MM.1S (cell line): ENCODE measurements around the gene THRSP.

Source experiments
- DNase-seq: peaks from one replicate; pipeline ENCODE4 v3.0.0-alpha.2; 2015
- H2AFZ ChIP-seq: fragments of 300-600 bp; sonication (generic); 2 replicates; pipeline ENCODE4 v1.6.0; 2016; ENCODE audit warnings: antibody characterized with exemption, low read length
- H3F3A ChIP-seq: fragments of 300-600 bp; sonication (generic); 2 replicates; pipeline ENCODE4 v1.6.1; 2016; ENCODE audit warnings: mild to moderate bottlenecking, antibody characterized with exemption, low read length, moderate library complexity, mixed read lengths; ENCODE audit not compliant: insufficient read depth
- H3K27ac ChIP-seq: fragments of 300-600 bp; sonication (generic); 2 replicates; pipeline ENCODE4 v1.5.1; 2016; ENCODE audit warnings: mild to moderate bottlenecking, low read length
- H3K27me3 ChIP-seq: fragments of 300-600 bp; sonication (generic); replicated peaks from 2 replicates; pipeline ENCODE4 v1.6.0; 2016; ENCODE audit warnings: low read length; ENCODE audit not compliant: insufficient read depth
- H3K36me3 ChIP-seq: fragments of 300-600 bp; sonication (generic); replicated peaks from 2 replicates; pipeline ENCODE4 v1.6.1; 2016; ENCODE audit warnings: mild to moderate bottlenecking, low read length, mixed read lengths; ENCODE audit not compliant: insufficient read depth
- H3K4me1 ChIP-seq: fragments of 300-600 bp; sonication (generic); 2 replicates; pipeline ENCODE4 v1.6.1; 2016; ENCODE audit warnings: low read length, mixed read lengths
- H3K4me2 ChIP-seq: fragments of 300-600 bp; sonication (generic); 2 replicates; pipeline ENCODE4 v1.6.0; 2016; ENCODE audit warnings: low read depth, low read length
- H3K4me3 ChIP-seq: fragments of 300-600 bp; sonication (generic); 2 replicates; pipeline ENCODE4 v1.5.1; 2016; ENCODE audit warnings: low read length, mixed read lengths
- H3K79me2 ChIP-seq: fragments of 300-600 bp; sonication (generic); 2 replicates; pipeline ENCODE4 v1.6.1; 2016; ENCODE audit warnings: mixed run types, low read length, mixed read lengths
- H3K9ac ChIP-seq: fragments of 300-600 bp; sonication (generic); 2 replicates; pipeline ENCODE4 v1.6.1; 2016; ENCODE audit warnings: low read length, mixed read lengths
- H3K9me2 ChIP-seq: fragments of 300-600 bp; sonication (generic); replicated peaks from 2 replicates; pipeline ENCODE4 v1.6.1; 2016; ENCODE audit warnings: mild to moderate bottlenecking, low read length, mixed read lengths; ENCODE audit not compliant: insufficient read depth
- H3K9me3 ChIP-seq: fragments of 300-600 bp; sonication (generic); replicated peaks from 2 replicates; pipeline ENCODE4 v1.6.1; 2016; ENCODE audit warnings: mild to moderate bottlenecking, low read length, mixed read lengths; ENCODE audit not compliant: insufficient read depth
- H4K20me1 ChIP-seq: fragments of 300-600 bp; sonication (generic); 2 replicates; pipeline ENCODE4 v1.6.1; 2016; ENCODE audit warnings: mild to moderate bottlenecking, low read length, moderate library complexity, mixed read lengths; ENCODE audit not compliant: insufficient read depth
- EZH2 ChIP-seq: fragments of 300-600 bp; sonication (generic); optimal IDR thresholded peaks from 2 replicates; pipeline ENCODE3; 2017; ENCODE audit warnings: low read depth, mild to moderate bottlenecking, antibody characterized with exemption, low read length, mixed read lengths
- EZH2phosphoT487 ChIP-seq: fragments of 300-600 bp; sonication (generic); IDR thresholded peaks from 2 replicates; pipeline ENCODE4 v1.6.1; 2018; ENCODE audit warnings: antibody characterized with exemption, low read length
- TF ChIP-seq, protein P1 (sequence below): fragments of 300-600 bp; sonication (generic); IDR thresholded peaks from 2 replicates; pipeline ENCODE4 v1.5.1; 2016; ENCODE audit warnings: antibody characterized with exemption, low read length, mixed read lengths

THRSP gene

DNA sequence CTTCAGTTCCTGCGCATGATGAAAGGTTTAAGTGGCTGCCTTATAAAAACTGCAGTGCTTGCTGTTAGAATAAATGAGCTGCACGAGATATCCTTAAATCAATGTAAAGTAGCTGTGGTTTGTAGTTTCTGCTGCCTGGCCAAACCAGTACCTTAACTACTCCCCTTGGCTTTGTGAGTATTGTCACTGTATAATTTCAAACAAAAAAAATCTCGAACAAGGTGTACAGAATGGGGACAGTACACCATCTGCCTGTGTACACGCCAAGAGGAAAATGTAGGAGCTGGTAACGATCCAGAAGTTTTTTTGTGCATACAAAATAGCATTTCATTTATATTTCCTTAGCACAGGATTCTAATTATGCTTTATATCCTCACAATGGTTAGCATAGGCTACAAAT is 36.6 kb downstream of the THRSP start:
- H3K4me2 ChIP-seq, result no peak overlapping the region
- no peaks in the 10 kb centered on the region for H3K4me1 ChIP-seq
- H3K27me3 ChIP-seq, result no peaks in the 10 kb centered on the region
- H3K27ac ChIP-seq, result no peak overlapping the region
- no peaks in the 10 kb centered on the region for H3K79me2 ChIP-seq
- H3K9me2 ChIP-seq, result no peaks in the 10 kb centered on the region
- no peaks in the 10 kb centered on the region for H3F3A ChIP-seq
- no peak overlapping the region for H3K9ac ChIP-seq
- TF ChIP-seq EZH2phosphoT487 (no peak), EZH2 (no peak)
- TF ChIP-seq, protein P1, sequence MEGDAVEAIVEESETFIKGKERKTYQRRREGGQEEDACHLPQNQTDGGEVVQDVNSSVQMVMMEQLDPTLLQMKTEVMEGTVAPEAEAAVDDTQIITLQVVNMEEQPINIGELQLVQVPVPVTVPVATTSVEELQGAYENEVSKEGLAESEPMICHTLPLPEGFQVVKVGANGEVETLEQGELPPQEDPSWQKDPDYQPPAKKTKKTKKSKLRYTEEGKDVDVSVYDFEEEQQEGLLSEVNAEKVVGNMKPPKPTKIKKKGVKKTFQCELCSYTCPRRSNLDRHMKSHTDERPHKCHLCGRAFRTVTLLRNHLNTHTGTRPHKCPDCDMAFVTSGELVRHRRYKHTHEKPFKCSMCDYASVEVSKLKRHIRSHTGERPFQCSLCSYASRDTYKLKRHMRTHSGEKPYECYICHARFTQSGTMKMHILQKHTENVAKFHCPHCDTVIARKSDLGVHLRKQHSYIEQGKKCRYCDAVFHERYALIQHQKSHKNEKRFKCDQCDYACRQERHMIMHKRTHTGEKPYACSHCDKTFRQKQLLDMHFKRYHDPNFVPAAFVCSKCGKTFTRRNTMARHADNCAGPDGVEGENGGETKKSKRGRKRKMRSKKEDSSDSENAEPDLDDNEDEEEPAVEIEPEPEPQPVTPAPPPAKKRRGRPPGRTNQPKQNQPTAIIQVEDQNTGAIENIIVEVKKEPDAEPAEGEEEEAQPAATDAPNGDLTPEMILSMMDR, result no peak
- no peak overlapping the region for H2AFZ ChIP-seq
- no peaks in the 10 kb centered on the region for H3K9me3 ChIP-seq
- no peak for DNase-seq
- no peak overlapping the region for H3K4me3 ChIP-seq
- H3K36me3 ChIP-seq, result no peaks in the 10 kb centered on the region; the same call in none of the 2 replicates
- no peaks in the 10 kb centered on the region for H4K20me1 ChIP-seq

DNA sequence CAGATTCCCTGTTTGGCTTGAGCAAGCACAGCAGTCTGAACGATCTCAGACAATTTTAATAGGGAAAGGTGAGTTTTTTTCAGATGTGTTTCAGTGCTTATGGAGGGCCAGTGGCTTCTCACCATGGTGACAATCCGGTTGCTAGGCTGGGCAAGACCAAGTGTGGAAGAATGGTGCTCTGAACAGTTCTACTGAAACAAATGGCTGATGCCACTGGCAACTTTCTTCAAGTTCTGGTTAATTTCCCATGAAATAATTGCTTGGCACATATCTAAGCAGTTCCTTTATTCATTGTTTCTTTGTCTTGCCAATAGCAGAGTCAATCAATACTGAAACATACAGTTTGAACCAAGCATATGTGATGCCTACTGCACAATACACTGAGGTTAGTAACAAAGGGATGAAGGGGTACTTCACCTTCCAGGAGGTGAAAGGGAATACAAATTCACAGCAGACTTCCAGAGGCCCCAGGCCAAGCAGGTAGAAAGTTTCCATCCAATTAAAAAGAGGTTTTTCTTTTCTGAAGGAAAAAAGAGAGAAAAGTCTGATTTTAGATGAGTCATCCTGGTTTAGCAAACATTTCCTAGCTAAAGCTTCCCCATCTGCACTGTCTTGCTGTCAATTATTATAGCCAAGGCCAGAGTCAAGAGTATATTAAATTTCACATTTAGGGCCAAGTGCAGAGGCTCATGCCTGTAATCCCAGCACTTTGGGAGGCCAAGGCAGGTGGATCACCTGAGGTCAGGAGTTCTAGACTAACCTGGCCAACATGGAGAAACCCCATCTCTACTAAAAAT is 37.2 kb downstream of the THRSP start:
- H3K4me2 ChIP-seq, result no peak overlapping the region
- DNase-seq, result no peak

DNA sequence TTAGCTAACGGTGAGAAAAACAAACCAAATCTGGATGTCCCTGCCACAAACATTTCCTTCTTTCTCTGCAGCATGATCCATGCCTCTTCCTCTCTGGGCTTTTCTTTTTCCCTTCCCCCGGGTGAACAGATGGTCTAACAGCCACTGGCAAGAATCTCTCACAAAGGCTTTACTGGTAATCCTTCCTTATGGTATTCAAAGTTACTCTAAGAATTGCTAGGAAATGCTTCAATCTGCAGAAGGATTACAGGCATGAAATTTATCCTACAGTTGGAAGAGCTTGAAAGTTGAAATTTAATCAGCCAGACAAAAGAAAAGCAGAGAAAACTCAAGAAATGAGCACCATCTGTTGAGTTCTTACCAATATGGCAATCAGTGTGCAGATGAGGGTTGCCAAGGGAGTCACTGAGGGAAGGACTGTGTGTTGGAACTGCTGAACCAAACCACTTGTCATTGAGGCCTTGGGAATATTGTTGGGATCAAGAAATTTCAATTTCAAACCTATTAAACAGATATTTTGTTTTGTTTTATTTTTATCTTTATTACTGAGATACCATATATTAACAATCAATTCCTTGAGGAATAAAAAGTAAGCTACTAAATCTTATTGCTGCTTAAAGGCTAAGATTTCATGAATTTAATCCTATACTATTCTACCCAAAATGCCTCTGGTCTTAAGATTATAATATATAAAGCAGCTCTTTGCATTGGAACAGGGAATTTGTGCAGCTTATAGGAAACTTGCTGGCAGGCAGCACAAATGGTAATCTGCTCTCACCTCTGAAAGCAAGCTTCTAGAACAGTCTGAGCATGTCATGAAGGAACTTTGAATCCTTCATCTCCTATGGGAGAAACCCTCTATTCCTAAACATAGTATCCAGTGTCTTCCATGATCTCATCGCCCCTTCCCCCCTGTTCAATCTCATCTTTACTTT is 45.7 kb downstream of the THRSP start:
- Histone ChIP-seq H3K9ac (no peak overlapping the region), H3K4me3 (no peak overlapping the region), H4K20me1 (no peaks in the 10 kb centered on the region), H3K27ac (no peak overlapping the region), H3K4me2 (no peak overlapping the region), H3K27me3 (no peaks in the 10 kb centered on the region), H3K9me3 (no peaks in the 10 kb centered on the region), H3K4me1 (no peaks in the 10 kb centered on the region), H2AFZ (no peak overlapping the region), H3F3A (no peaks in the 10 kb centered on the region), H3K36me3 (no peaks in the 10 kb centered on the region; the same call in 1 of the 2 replicates), H3K79me2 (no peaks in the 10 kb centered on the region), H3K9me2 (no peaks in the 10 kb centered on the region)
- DNase-seq, result no peak
- no peak for TF ChIP-seq EZH2phosphoT487
- TF ChIP-seq EZH2, result no peak
- TF ChIP-seq, protein P1, result no peak

More for the DNA sequence above, 37.2 kb downstream of the THRSP start:
- TF ChIP-seq EZH2 (no peak), EZH2phosphoT487 (no peak)
- TF ChIP-seq, protein P1, result no peak
- Histone ChIP-seq H2AFZ (no peak overlapping the region), H3K9ac (no peak overlapping the region), H3K27me3 (no peaks in the 10 kb centered on the region), H3K27ac (no peak overlapping the region), H3F3A (no peaks in the 10 kb centered on the region), H4K20me1 (no peaks in the 10 kb centered on the region), H3K36me3 (no peaks in the 10 kb centered on the region; the same call in none of the 2 replicates), H3K4me3 (no peak overlapping the region), H3K9me3 (no peaks in the 10 kb centered on the region), H3K9me2 (no peaks in the 10 kb centered on the region), H3K79me2 (no peaks in the 10 kb centered on the region), H3K4me1 (no peaks in the 10 kb centered on the region)
